Activated naive CD8-positive, alpha-beta T cell treated with anti-CD3 and anti-CD28 coated beads, Interleukin-2, amount 50 U/mL, for 16 hours (primary cell): ENCODE data around the gene SPATA31D4.
"Not testable (repeated sequence)": the region's sequence is repeated elsewhere in the genome, so short reads cannot be mapped to it uniquely, and the experiment has no call there.

Source experiments
- DNase-seq: peaks from one replicate; pipeline ENCODE4 v3.0.0-alpha.2; 2020; ENCODE audit warnings: low read depth, low spot score

SPATA31D4 gene

GRCh38 chr9:81928305-81928704 lies at the start of gene SPATA31D4:
SPATA31D4 (plus strand) TSS chr9:81928428; CDS start chr9:81928514, 86 bp downstream.
- not testable (repeated sequence) for DNase-seq

- no peak for DNase-seq
Observed at GRCh38 chr9:81878530-81878929, 49.7 kb upstream of the SPATA31D4 start.

DNA sequence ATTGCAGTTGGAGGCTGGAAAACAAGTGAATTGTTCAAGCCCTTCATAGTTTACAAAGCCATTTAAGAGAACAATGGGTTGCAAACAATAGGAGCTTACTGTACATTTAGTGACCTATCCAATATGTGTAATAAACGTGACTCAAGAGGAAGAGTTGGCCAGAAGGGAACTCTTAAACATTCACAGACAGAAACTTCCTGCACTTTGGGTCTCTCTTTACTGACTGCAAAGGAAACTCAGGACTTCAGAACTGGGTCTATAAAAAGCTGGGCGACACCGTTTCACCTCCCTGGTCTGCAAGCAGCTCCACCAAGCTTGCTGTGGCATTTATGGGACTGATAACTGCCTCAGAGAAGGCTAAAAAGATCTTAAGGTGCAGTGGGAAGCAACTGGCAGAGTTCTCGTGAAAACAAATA lies 48.7 kb upstream of the SPATA31D4 start:
- DNase-seq = no peak

DNA sequence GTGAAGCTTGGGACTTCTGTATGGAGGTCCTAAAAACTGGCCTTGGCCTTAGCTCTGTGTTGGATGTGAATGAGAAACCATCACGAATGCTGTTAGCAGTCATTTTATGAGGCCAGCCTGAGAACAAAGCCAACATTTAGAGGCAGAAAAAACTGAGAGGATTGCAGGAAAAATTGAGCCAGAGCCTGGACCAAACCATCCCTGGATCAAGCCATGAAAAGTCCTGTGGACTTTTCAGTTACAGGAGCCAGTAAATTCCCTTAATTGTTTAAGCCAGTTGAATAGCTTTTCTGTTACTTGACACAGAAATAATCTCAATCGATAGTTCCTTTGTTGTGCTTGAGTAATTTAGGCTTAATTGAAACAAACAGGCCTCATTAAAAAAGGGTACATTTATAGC lies 42.6 kb upstream of the SPATA31D4 start:
- DNase-seq = no peak

- no peak for DNase-seq
Observed at GRCh38 chr9:81886665-81887064, 41.6 kb upstream of the SPATA31D4 start.

- DNase-seq = no peak
Observed at GRCh38 chr9:81890104-81890503, 38.1 kb upstream of the SPATA31D4 start.

- DNase-seq = no peak
Observed at GRCh38 chr9:81892440-81892839, 35.8 kb upstream of the SPATA31D4 start.

- no peak for DNase-seq
Observed at GRCh38 chr9:81893929-81894328, 34.3 kb upstream of the SPATA31D4 start.

- no peak for DNase-seq
Observed at GRCh38 chr9:81894891-81895290, 33.3 kb upstream of the SPATA31D4 start.

GRCh38 chr9:81896070-81896469 lies 32.2 kb upstream of the SPATA31D4 start:
- no peak for DNase-seq

DNA sequence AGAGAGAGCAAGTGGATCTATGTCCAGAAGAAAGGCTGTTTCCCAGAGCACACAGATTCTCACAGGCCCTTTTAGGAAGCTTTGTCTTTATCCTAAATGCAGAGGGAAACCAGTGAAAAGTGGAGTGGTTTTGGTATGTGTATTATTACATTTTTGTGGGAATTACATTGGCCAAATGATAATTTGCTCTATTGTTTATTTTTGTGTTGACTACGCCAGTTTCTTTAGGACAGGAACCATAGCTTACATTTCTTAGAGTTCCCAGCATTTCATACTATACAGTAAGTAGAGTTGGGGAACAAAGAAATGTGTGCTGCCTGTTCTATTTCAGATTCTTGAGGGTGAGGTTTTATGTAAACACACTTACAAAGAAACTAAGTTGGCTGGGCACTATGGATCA lies 29.4 kb upstream of the SPATA31D4 start:
- no peak for DNase-seq

DNA sequence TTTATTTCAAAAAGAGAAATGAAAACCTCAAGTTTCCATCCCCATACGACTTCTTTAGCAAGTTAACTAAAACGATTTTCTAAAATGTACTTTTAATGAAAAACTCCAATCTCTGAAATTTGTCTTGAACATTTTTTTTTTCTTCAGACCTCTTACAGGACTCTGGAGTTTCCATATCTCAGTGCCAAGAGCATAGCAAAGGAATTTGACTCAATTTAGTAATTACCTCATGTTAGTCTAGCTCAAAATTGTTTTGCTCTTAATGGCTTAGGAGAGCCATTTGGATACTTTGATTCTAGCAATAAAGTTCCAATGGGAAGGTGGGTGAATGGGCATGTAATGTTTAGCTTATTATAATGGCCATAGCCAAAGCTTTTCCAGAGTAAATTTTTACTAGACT lies 26.0 kb upstream of the SPATA31D4 start:
- DNase-seq = no peak

DNA sequence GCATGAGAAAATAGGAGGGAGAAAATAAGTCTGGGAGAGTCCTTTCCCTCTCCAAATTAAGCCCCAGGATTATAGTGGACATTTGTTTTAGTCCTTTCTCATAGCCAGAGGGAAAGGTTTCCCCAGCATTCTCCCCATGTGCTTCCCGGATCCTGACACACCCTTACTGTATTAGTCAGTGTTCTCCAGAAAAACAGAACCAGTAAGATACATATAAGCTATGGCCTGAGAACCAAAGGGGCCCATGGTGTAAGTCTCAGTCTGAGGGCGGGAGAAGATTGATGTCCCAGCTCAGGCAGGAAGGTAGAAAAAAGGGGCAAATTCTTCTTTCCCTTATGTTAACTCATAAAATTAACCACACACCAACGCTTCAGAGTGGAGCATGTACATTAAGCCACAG lies 25.6 kb upstream of the SPATA31D4 start:
- no peak for DNase-seq

- no peak for DNase-seq
Observed at GRCh38 chr9:81906671-81907070, 21.6 kb upstream of the SPATA31D4 start.

GRCh38 chr9:81912135-81912534 lies 16.1 kb upstream of the SPATA31D4 start:
- DNase-seq = no peak

DNA sequence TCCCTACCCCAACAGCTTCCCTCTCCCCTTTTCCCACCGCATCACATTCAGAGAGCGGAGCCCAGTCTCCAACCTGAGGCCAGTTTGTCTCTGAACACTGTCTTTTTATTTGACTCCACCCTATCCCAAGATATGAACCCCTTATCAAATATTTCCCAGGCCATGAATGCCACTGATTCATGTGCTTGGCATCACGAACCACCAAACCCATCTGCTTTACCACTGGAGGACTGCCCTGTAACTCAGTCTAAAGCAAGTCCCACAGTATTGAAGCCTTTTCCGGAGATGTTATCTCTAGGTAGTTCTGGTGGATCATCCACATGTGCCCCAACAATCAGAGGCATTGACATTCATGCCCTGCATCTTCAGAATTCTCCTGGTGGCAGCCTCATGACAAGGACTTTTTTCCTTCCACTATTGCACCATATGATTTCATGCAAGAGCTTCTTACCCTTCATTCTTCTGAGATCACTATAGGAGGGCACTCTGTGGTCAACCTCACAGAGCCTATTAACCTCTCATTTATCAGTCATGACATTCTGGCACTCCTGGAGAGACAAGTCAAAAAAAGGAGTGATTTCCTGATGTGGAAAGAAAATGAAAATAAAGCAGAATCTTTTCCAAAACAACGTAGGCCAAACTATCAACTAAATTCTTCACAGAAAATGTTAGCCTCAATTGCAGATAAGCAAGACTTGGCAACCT lies 12.3 kb upstream of the SPATA31D4 start:
- DNase-seq = no peak

GRCh38 chr9:81918507-81918906 lies 9.7 kb upstream of the SPATA31D4 start:
- not testable (repeated sequence) for DNase-seq

DNA sequence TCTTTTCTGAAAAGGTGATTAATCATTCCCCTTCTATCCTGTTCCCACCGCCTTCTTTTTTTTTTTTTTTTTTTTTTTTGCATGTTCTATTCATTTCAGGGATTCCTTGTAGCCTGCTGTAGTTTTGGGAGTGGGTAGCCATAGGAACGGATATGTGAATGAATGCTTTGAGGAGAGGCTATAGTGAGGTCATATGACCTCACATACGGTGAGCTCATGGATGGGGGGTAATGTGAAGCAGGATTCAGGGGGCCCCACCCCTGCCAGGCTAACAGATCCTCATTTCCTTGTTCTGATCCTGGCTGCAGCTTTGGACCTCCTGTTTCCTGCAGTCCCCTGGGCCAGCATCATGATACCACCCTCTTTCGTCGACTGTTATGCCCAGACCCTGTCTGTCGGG lies 1.9 kb downstream of the SPATA31D4 start:
- not testable (repeated sequence) for DNase-seq

DNA sequence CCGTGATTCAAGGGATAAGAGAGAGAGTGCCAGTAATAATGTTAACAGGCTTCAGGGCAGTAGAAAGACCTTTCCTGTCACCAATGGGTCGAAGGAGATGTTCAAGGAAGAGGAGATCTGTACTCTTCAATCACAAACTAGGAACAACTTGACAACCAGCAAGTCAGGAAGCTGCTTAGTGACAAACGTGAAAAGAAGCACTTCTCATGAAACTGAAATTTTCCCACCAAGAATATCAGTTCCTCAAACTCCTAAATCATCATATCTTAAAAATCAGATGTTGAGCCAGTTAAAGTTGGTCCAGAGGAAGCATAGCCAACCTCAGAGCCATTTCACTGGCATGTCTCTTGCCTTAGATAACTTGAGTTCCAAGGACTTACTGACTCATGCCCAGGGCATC lies 5.3 kb downstream of the SPATA31D4 start:
- not testable (repeated sequence) for DNase-seq

DNA sequence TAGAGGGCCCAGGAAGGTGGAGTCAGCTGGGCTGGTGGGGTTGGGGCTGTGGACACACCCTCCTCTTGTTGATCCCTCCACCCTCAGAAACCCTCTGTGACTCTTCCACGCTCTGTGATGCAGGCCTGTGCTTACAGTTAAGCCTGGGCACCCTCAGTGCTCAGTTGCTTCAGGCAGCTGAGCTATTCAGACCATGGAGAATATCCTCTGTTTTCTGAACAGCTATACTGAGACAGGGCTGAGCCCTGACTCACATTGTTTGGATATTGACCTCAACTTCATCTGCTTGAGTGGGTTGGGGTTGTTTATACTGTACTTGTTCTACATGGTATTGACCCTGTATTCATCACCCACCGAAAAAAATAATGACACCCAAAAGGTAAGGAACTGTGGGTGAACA lies 15.2 kb downstream of the SPATA31D4 start, which contains the start of gene SPATA31D3:
TSS of gene SPATA31D3 (plus strand) at position 108 of the 400 bp plus-strand sequence. CDS start at position 194, 86 bp downstream.
- not testable (repeated sequence) for DNase-seq

DNA sequence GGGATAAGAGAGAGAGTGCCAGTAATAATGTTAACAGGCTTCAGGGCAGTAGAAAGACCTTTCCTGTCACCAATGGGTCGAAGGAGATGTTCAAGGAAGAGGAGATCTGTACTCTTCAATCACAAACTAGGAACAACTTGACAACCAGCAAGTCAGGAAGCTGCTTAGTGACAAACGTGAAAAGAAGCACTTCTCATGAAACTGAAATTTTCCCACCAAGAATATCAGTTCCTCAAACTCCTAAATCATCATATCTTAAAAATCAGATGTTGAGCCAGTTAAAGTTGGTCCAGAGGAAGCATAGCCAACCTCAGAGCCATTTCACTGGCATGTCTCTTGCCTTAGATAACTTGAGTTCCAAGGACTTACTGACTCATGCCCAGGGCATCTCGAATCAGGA lies 20.4 kb downstream of the SPATA31D4 start:
- DNase-seq = not testable (repeated sequence)

DNA sequence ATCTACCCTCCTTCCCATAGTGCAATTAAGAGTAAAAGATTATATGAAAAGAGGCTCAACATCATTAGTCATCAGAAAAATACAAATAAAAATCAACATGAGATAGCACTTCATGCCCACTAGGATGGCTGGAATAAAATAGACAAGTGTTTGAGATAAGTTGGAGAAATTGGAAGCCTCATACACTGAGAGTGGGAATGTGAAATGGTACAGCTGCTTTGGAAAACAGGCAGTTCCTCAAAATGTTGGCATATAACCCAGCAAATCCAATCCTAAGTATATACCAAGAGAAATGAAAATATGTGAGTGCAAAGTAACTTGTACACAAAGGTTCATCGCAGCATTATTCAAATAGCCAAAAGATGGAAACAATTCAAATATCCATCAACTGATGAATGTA lies 24.9 kb downstream of the SPATA31D4 start:
- DNase-seq = no peak

DNA sequence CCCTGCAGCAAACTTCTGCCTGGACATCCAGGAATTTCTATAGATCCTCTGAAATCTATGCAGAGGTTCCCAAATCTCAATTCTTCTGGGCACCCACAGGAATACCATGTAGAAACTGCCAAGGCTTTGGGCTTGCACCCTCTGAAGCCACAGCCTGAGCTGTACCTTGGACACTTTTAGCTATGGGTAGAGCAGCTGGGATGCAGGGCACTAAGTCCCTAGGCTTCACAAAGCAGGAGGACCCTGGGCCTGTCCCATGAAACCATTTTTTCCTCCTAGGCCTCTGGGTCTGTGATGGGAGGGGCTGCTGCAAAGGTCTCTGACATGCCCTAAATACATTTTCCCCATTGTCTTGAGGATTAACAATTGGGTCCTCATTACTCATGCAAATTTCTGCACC lies 27.4 kb downstream of the SPATA31D4 start:
- no peak for DNase-seq
